GM12872 (cell line): ENCODE measurements around the gene TNF.

Experiments
- TF ChIP-seq, protein P1 (sequence below): IDR thresholded peaks from 3 replicates; pipeline ENCODE4 v1.5.1; 2011; ENCODE audit warnings: low read depth, mild to moderate bottlenecking, low read length, moderate library complexity; ENCODE audit not compliant: insufficient read depth

TNF gene

DNA sequence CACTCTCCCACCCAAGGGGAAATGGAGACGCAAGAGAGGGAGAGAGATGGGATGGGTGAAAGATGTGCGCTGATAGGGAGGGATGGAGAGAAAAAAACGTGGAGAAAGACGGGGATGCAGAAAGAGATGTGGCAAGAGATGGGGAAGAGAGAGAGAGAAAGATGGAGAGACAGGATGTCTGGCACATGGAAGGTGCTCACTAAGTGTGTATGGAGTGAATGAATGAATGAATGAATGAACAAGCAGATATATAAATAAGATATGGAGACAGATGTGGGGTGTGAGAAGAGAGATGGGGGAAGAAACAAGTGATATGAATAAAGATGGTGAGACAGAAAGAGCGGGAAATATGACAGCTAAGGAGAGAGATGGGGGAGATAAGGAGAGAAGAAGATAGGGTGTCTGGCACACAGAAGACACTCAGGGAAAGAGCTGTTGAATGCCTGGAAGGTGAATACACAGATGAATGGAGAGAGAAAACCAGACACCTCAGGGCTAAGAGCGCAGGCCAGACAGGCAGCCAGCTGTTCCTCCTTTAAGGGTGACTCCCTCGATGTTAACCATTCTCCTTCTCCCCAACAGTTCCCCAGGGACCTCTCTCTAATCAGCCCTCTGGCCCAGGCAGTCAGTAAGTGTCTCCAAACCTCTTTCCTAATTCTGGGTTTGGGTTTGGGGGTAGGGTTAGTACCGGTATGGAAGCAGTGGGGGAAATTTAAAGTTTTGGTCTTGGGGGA is 754 bp downstream of the TNF start:
- TF ChIP-seq, protein P1, sequence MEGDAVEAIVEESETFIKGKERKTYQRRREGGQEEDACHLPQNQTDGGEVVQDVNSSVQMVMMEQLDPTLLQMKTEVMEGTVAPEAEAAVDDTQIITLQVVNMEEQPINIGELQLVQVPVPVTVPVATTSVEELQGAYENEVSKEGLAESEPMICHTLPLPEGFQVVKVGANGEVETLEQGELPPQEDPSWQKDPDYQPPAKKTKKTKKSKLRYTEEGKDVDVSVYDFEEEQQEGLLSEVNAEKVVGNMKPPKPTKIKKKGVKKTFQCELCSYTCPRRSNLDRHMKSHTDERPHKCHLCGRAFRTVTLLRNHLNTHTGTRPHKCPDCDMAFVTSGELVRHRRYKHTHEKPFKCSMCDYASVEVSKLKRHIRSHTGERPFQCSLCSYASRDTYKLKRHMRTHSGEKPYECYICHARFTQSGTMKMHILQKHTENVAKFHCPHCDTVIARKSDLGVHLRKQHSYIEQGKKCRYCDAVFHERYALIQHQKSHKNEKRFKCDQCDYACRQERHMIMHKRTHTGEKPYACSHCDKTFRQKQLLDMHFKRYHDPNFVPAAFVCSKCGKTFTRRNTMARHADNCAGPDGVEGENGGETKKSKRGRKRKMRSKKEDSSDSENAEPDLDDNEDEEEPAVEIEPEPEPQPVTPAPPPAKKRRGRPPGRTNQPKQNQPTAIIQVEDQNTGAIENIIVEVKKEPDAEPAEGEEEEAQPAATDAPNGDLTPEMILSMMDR, result no peak

DNA sequence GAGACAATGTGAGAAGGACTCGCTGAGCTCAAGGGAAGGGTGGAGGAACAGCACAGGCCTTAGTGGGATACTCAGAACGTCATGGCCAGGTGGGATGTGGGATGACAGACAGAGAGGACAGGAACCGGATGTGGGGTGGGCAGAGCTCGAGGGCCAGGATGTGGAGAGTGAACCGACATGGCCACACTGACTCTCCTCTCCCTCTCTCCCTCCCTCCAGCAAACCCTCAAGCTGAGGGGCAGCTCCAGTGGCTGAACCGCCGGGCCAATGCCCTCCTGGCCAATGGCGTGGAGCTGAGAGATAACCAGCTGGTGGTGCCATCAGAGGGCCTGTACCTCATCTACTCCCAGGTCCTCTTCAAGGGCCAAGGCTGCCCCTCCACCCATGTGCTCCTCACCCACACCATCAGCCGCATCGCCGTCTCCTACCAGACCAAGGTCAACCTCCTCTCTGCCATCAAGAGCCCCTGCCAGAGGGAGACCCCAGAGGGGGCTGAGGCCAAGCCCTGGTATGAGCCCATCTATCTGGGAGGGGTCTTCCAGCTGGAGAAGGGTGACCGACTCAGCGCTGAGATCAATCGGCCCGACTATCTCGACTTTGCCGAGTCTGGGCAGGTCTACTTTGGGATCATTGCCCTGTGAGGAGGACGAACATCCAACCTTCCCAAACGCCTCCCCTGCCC is 1.7 kb downstream of the TNF start:
- TF ChIP-seq, protein P1, result no peak

DNA sequence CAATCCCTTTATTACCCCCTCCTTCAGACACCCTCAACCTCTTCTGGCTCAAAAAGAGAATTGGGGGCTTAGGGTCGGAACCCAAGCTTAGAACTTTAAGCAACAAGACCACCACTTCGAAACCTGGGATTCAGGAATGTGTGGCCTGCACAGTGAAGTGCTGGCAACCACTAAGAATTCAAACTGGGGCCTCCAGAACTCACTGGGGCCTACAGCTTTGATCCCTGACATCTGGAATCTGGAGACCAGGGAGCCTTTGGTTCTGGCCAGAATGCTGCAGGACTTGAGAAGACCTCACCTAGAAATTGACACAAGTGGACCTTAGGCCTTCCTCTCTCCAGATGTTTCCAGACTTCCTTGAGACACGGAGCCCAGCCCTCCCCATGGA is 2.2 kb downstream of the TNF start:
- TF ChIP-seq, protein P1, result no peak

DNA sequence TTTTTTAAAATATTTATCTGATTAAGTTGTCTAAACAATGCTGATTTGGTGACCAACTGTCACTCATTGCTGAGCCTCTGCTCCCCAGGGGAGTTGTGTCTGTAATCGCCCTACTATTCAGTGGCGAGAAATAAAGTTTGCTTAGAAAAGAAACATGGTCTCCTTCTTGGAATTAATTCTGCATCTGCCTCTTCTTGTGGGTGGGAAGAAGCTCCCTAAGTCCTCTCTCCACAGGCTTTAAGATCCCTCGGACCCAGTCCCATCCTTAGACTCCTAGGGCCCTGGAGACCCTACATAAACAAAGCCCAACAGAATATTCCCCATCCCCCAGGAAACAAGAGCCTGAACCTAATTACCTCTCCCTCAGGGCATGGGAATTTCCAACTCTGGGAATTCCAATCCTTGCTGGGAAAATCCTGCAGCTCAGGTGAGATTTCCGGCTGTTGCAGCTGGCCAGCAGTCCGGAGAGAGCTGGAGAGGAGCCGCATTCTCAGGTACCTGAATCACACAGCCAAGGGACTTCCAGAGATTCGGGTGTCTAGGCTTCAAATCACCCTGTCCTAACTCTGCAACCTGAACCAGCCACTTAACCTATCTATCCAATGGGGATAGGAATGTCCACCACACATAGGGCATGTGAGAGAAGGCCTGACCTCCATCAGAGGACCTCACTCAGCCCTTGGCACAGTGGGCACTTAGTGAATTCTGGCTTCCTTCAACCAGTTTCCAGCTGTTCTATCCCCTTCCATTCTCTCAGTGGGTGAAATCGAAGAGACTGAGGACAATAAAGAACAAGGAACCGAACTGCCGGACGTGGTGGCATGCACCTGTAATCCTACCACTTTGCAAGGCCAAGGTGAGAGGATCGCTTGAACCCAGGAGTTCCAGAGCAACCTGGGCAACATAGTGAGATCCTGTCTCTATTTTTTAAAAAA is 3.1 kb downstream of the TNF start:
- TF ChIP-seq, protein P1, result no peak

DNA sequence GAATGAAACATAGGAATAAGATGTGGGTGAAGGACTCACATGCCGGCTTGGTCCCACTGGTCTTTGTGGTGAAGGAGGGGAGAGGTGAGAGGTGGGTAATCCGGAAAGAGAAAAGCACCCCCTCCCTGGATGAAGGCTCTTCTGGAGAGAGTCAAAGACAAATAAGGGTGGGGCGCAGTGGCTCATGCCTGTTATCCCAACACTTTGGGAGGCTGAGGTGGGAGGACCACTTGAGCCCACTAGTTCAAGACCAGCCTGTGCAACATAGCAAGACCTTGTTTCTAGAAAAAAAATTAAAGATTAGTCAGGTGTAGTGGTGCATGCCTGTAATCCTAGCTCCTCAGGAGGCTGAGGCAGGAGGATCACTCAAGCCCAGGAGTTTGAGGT is 3.7 kb downstream of the TNF start:
- TF ChIP-seq, protein P1, result no peak

DNA sequence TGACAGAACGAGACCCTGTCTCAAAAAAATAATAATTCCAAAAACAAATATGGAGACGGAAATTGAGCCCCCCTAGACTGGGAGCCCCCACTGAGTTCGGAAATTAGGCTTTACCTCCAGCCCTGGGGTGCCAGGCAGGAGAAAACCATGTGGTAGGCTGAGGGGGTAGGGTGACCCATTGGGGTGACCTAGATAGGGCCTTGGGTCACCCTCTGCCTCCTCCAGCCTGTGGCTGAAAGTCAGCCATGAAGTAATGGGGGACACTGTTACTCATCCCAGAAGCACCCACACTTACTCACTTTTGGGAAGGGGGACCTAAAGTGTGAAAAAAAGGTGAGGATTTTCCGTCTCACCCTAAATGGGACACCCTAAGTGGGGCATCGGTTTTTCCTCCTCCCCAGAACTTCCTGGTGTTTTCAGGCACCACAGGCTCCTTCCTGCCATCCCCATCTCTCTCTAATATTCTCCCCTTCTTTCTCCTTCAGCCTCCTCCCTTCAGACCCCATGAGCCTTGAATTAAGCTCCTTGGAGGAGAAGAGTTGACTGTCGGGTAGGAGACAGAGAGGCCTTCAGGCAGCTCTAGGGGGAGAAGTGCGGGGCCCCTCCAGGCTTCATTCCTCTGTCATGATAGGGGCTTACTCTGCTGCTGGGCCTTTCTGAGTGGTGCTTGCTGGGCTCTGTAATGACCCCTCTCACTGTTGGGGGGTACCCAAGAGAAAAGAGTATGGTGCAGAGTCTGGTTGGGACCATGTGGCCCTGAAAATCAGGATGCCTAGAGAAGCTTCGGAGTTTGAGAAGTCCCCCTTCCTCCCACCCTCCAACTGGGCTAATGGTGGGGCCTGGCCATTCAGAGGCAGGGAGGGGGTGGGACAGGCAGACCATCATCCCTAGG is 4.4 kb downstream of the TNF start:
- TF ChIP-seq, protein P1, result no peak
